ENCODE data around the gene GPR149. TPM values are rescaled to one million over a fixed set of nuclear protein-coding genes. Genes with fewer than 3 reads are reported as not detected.
"Not testable (repeated sequence)": the region's sequence is repeated elsewhere in the genome, so short reads cannot be mapped to it uniquely, and the experiment has no call there.

The GPR149 gene
- total RNA-seq, result not detected
- long read RNA-seq, result 0 reads

GRCh38 chr3:154430014-154430413 is at the start of gene GPR149:
GPR149 (minus strand) TSS chr3:154430190; CDS start chr3:154429615, 575 bp downstream.
- intact Hi-C loops (cut with DNase I), result no loop called here
- no peak for DNase-seq (ENCODE audit: low spot score)

- no peak for DNase-seq (ENCODE audit: low spot score)
- intact Hi-C loops (cut with DNase I), result no loop called here
Measured at GRCh38 chr3:154473769-154474168, 43.8 kb upstream of the GPR149 start.

- intact Hi-C loops (cut with DNase I), result no loop called here
- no peak for DNase-seq (ENCODE audit: low spot score)
Measured at GRCh38 chr3:154469585-154469984, 39.6 kb upstream of the GPR149 start.

DNA sequence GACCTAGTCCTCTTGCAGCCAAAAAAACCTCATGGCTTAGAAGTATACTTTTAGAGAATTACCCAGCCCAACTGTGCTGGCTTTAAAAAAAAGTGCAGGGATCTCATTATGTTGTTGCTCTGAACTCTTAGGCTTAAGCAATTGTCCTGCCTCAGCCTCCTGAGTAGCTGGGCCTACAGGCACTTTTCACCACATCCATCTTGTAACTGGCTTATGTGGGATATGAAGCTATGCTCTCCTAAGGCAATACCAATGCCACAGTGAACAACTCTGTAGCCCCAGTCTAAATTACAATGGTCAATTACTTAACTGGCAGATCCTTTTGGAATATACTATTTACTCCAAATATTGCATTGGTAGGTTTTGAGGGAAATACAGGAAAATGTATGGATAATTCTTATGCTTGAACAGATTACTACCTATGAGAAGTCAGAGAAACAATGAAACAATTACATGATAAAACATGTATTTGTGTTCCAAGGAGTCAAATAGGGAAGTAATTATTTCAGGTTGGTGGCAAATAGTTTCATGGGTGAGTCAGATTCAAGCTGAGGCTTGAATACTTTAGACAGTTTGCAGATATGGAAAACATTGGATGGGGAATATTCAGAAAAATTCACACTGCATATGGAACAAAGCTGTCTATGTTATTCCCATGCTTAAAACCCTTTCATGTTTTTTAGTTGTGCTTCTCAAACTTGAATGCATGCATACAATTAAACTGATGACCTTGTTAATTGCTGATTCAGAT is 34.6 kb upstream of the GPR149 start:
- intact Hi-C loops (cut with DNase I), result no loop called here
- DNase-seq (ENCODE audit: low spot score), result no peak

DNA sequence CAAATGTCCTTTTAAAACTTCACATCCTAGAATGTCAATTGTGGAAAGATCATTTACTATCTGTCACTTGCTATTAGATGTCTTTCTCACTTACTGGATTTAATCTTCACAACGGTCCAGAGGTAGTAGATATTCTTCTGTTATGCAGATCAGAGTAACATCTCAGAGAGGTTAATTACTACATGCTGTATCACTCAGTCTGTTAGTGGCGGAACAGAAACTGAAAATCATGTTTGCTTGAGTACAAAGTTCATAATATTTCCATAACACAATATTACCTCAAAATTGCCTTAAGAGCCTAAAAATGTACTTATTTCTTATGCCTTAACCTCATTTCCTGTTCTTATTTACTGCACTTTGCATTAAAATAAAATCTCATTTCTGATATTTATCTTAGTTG is 28.6 kb upstream of the GPR149 start:
- intact Hi-C loops (cut with DNase I), result no loop called here
- DNase-seq (ENCODE audit: low spot score), result no peak

GRCh38 chr3:154439081-154439480 is 9.1 kb upstream of the GPR149 start:
- DNase-seq (ENCODE audit: low spot score); intact Hi-C loops (cut with DNase I): not testable (repeated sequence)

- intact Hi-C loops (cut with DNase I), result no loop called here
- DNase-seq (ENCODE audit: low spot score), result no peak
Measured at GRCh38 chr3:154431043-154431442, 1.1 kb upstream of the GPR149 start.

DNA sequence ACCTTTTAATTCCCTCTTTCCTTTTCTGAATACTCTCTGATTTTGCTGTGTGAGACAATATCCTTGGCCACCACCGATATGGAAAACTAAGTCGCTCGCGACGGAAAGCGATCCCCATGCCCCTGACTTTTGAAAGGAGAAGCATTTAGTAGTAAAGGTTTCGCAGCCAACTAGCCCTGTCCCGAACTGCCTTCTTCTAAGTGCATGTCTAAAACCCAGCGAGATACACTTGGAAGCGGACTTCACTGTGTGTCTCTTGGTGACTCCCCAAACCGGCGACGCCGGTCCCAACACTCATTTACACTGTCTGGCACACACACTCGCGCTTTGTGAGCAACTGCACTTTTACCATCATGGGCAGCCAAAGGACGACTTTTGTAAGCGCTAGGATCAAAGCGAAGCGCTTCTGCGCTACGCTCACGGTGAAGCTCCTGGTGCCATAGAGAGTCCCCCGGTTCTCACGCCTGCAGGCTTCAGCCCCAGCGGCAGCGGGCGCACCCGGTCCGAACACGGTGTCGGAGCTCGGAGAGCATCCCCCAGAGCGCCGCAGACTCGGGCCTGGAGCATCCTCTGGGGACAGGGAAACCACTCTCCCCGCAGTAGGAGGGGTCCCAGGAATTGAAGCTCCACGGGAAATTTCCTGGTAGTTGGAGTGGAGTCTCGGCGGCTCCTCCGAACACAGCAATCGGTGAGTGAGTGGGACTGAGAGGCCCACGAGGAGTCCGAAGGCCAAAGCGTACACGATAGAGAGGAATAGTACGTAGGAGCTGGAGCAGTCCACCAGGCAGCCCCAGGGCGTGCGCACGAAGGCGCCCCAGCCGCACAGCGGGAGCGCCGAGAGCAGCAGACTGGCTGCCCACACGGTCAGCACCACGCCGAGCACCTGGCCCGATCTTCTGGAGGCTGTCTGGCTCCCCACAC is 1.4 kb downstream of the GPR149 start:
- no peak for DNase-seq (ENCODE audit: low spot score)

GRCh38 chr3:154427685-154428285 is 2.2 kb downstream of the GPR149 start:
- DNase-seq (ENCODE audit: low spot score), result no peak
- intact Hi-C loops (cut with DNase I), result no loop called here

More for the DNA sequence above, 1.4 kb downstream of the GPR149 start:
- intact Hi-C loops (cut with DNase I), result no loop called here

- intact Hi-C loops (cut with DNase I), result no loop called here
- no peak for DNase-seq (ENCODE audit: low spot score)
Measured at GRCh38 chr3:154422694-154423093, 7.3 kb downstream of the GPR149 start.

- DNase-seq (ENCODE audit: low spot score), result no peak
- intact Hi-C loops (cut with DNase I), result no loop called here
Measured at GRCh38 chr3:154421083-154421482, 8.9 kb downstream of the GPR149 start.

- intact Hi-C loops (cut with DNase I), result no loop called here
- no peak for DNase-seq (ENCODE audit: low spot score)
Measured at GRCh38 chr3:154398084-154398967, 31.7 kb downstream of the GPR149 start.

GRCh38 chr3:154389861-154390260 is 40.1 kb downstream of the GPR149 start:
- intact Hi-C loops (cut with DNase I), result no loop called here
- no peak for DNase-seq (ENCODE audit: low spot score)

GRCh38 chr3:154384479-154384878 is 45.5 kb downstream of the GPR149 start:
- no peak for DNase-seq (ENCODE audit: low spot score)
- intact Hi-C loops (cut with DNase I), result no loop called here

DNA sequence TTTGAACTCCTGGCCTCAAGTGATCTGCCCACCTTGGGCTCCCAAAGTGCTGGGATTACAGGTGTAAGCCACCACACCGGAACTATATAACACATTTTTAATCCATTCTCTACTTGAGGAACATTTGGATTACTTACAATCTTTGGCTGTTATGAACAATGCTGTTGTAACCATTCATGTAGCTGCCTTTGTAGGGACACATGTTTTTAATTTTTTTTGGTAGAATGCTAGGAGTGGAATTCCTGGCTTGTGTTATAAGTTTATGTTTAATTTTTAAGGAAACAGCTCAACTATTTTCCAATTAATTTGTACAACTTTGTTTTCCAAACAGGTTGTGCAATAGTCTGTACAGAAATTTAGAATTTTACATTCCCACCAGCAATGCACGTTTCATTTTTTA is 51.7 kb downstream of the GPR149 start:
- intact Hi-C loops (cut with DNase I), result no loop called here
- no peak for DNase-seq (ENCODE audit: low spot score)

- intact Hi-C loops (cut with DNase I), result no loop called here
- no peak for DNase-seq (ENCODE audit: low spot score)
Measured at GRCh38 chr3:154367221-154367620, 62.8 kb downstream of the GPR149 start.

DNA sequence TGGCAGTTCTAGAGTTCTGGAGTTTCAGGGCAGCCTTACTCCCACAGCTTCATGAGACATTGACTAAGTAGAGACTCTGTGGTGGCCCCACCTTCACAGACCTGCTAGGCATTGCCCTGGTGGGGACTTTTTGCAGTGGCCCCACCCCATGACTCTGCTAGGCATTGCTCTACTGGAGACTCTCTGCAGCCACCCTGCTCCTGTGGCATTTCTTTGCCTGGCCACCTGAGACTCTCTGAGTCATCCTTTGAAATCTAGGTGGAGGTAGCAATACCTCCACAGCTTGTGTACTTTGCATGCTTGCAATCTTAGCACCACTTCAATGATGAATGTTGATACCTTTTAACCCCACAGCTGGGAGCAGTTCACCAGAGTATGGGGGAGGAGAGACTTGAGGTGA is 65.1 kb downstream of the GPR149 start:
- intact Hi-C loops (cut with DNase I), result no loop called here
- no peak for DNase-seq (ENCODE audit: low spot score)

GRCh38 chr3:154361099-154361498 is 68.9 kb downstream of the GPR149 start:
- intact Hi-C loops (cut with DNase I), result no loop called here
- no peak for DNase-seq (ENCODE audit: low spot score)

DNA sequence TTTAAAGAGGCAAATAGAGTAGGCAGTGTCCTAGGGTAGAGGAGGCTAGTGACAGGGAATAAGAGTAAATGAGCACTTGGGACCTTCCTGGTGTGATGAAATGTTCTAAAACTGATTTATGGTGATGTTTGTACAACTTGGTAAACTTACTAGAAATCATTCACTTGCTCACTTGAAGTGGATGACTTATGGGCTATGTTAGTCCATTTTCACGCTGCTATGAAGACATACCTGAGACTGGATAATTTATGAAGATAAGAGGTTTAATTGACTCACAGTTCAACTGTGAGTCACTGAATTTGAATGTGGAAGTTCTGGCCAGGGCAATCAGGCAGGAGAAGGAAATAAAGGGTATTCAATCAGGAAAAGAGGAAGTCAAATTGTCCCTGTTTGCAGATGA is 74.0 kb downstream of the GPR149 start:
- DNase-seq (ENCODE audit: low spot score), result no peak
- intact Hi-C loops (cut with DNase I), result no loop called here
